Measurements from ENCODE around the gene PRDX2.
A peak's percentile ranks its signal among the peaks of the same experiment; 100 is the strongest.

PRDX2 gene

GRCh38 chr19:12778017-12778904 lies 23.3 kb downstream of the PRDX2 start:
- TF ChIP-seq JUND (IDR thresholded peaks at IDR 0.05; ENCODE audit: low read depth) = no peak
- in situ Hi-C loops (cut with HindIII; ENCODE audit: low pct_unique_long_range_greater_than_20kb, low sequenced_read_pairs) = no loop called here
- DNase-seq (ENCODE audit: low read depth in 1 of 2, low spot score in 1 of 2) = peak in 1 of 2 experiments; percentile 72

GRCh38 chr19:12777217-12778016 lies 24.2 kb downstream of the PRDX2 start:
- peak in 1 of 2 experiments; percentile 67 for DNase-seq (ENCODE audit: low read depth in 1 of 2, low spot score in 1 of 2)
- in situ Hi-C loops (cut with HindIII; ENCODE audit: low pct_unique_long_range_greater_than_20kb, low sequenced_read_pairs) = no loop called here
- no peak for TF ChIP-seq JUND (IDR thresholded peaks at IDR 0.05; ENCODE audit: low read depth)

GRCh38 chr19:12774588-12775555 lies 26.7 kb downstream of the PRDX2 start, which contains the start of gene HOOK2:
TSS of gene HOOK2 (minus strand) at chr19:12775552. CDS start at chr19:12775449, 103 bp downstream.
- TF ChIP-seq JUND (IDR thresholded peaks at IDR 0.05; ENCODE audit: low read depth) = no peak
- in situ Hi-C loops (cut with HindIII; ENCODE audit: low pct_unique_long_range_greater_than_20kb, low sequenced_read_pairs) = no loop called here
- DNase-seq (ENCODE audit: low read depth in 1 of 2, low spot score in 1 of 2) = peak; percentile 92 to 99

- TF ChIP-seq JUND (IDR thresholded peaks at IDR 0.05; ENCODE audit: low read depth) = no peak
- in situ Hi-C loops (cut with HindIII; ENCODE audit: low pct_unique_long_range_greater_than_20kb, low sequenced_read_pairs) = no loop called here
- peak in 1 of 2 experiments; percentile 37 for DNase-seq (ENCODE audit: low read depth in 1 of 2, low spot score in 1 of 2)
Observed at GRCh38 chr19:12773571-12773970, 28.0 kb downstream of the PRDX2 start.

GRCh38 chr19:12772323-12772722 lies 29.3 kb downstream of the PRDX2 start:
- in situ Hi-C loops (cut with HindIII; ENCODE audit: low pct_unique_long_range_greater_than_20kb, low sequenced_read_pairs) = no loop called here
- no peak for TF ChIP-seq JUND (IDR thresholded peaks at IDR 0.05; ENCODE audit: low read depth)
- DNase-seq (ENCODE audit: low read depth in 1 of 2, low spot score in 1 of 2) = no peak

GRCh38 chr19:12770922-12771321 lies 30.7 kb downstream of the PRDX2 start:
- no peak for TF ChIP-seq JUND (IDR thresholded peaks at IDR 0.05; ENCODE audit: low read depth)
- in situ Hi-C loops (cut with HindIII; ENCODE audit: low pct_unique_long_range_greater_than_20kb, low sequenced_read_pairs) = no loop called here

GRCh38 chr19:12769689-12770088 lies 31.9 kb downstream of the PRDX2 start:
- in situ Hi-C loops (cut with HindIII; ENCODE audit: low pct_unique_long_range_greater_than_20kb, low sequenced_read_pairs) = no loop called here
- DNase-seq (ENCODE audit: low read depth in 1 of 2, low spot score in 1 of 2) = no peak
- no peak for TF ChIP-seq JUND (IDR thresholded peaks at IDR 0.05; ENCODE audit: low read depth)

More at GRCh38 chr19:12770922-12771321, 30.7 kb downstream of the PRDX2 start:
- no peak for DNase-seq (ENCODE audit: low read depth in 1 of 2, low spot score in 1 of 2)

GRCh38 chr19:12767666-12768065 lies 33.9 kb downstream of the PRDX2 start:
- no peak for TF ChIP-seq JUND (IDR thresholded peaks at IDR 0.05; ENCODE audit: low read depth)
- DNase-seq (ENCODE audit: low read depth in 1 of 2, low spot score in 1 of 2) = no peak
- in situ Hi-C loops (cut with HindIII; ENCODE audit: low pct_unique_long_range_greater_than_20kb, low sequenced_read_pairs) = no loop called here

- no peak for TF ChIP-seq JUND (IDR thresholded peaks at IDR 0.05; ENCODE audit: low read depth)
- no peak for DNase-seq (ENCODE audit: low read depth in 1 of 2, low spot score in 1 of 2)
- in situ Hi-C loops (cut with HindIII; ENCODE audit: low pct_unique_long_range_greater_than_20kb, low sequenced_read_pairs) = no loop called here
Observed at GRCh38 chr19:12767150-12767549, 34.5 kb downstream of the PRDX2 start.

- no peak for TF ChIP-seq JUND (IDR thresholded peaks at IDR 0.05; ENCODE audit: low read depth)
- in situ Hi-C loops (cut with HindIII; ENCODE audit: low pct_unique_long_range_greater_than_20kb, low sequenced_read_pairs) = no loop called here
- no peak for DNase-seq (ENCODE audit: low read depth in 1 of 2, low spot score in 1 of 2)
Observed at GRCh38 chr19:12766051-12766521, 35.5 kb downstream of the PRDX2 start.

- no peak for DNase-seq (ENCODE audit: low read depth in 1 of 2, low spot score in 1 of 2)
- no peak for TF ChIP-seq JUND (IDR thresholded peaks at IDR 0.05; ENCODE audit: low read depth)
- in situ Hi-C loops (cut with HindIII; ENCODE audit: low pct_unique_long_range_greater_than_20kb, low sequenced_read_pairs) = no loop called here
Observed at GRCh38 chr19:12764698-12765097, 36.9 kb downstream of the PRDX2 start.

- no peak for DNase-seq (ENCODE audit: low read depth in 1 of 2, low spot score in 1 of 2)
- in situ Hi-C loops (cut with HindIII; ENCODE audit: low pct_unique_long_range_greater_than_20kb, low sequenced_read_pairs) = no loop called here
- TF ChIP-seq JUND (IDR thresholded peaks at IDR 0.05; ENCODE audit: low read depth) = no peak
Observed at GRCh38 chr19:12763100-12763499, 38.5 kb downstream of the PRDX2 start.
